Activated naive CD4-positive, alpha-beta T cell treated with Interleukin-2 at 50 U/mL for 16 hours (primary cell): ENCODE data around the gene OR13A1.
"Not testable (repeated sequence)": the region's sequence is repeated elsewhere in the genome, so short reads cannot be mapped to it uniquely, and the experiment has no call there.

ENCODE experiments used
- DNase-seq: peaks from one replicate; pipeline ENCODE4 v3.0.0-alpha.2; 2020

The OR13A1 gene

GRCh38 chr10:45280113-45280760 is 35.2 kb downstream of the OR13A1 start:
- DNase-seq: no peak

GRCh38 chr10:45279682-45280081 is 35.7 kb downstream of the OR13A1 start:
- no peak for DNase-seq

- DNase-seq: no peak
Observed at GRCh38 chr10:45278860-45279498, 36.4 kb downstream of the OR13A1 start.

- not testable (repeated sequence) for DNase-seq
Observed at GRCh38 chr10:45276146-45276545, 39.3 kb downstream of the OR13A1 start.

GRCh38 chr10:45274364-45274763 is 41.0 kb downstream of the OR13A1 start:
- DNase-seq: no peak

- not testable (repeated sequence) for DNase-seq
Observed at GRCh38 chr10:45267777-45268176, 47.6 kb downstream of the OR13A1 start.

GRCh38 chr10:45265996-45266395 is 49.4 kb downstream of the OR13A1 start:
- DNase-seq: no peak

GRCh38 chr10:45261946-45262345 is 53.5 kb downstream of the OR13A1 start:
- DNase-seq: no peak

GRCh38 chr10:45261243-45261775 is 54.1 kb downstream of the OR13A1 start:
- no peak for DNase-seq

- not testable (repeated sequence) for DNase-seq
Observed at GRCh38 chr10:45260635-45261034, 54.8 kb downstream of the OR13A1 start.

GRCh38 chr10:45259786-45260495 is 55.5 kb downstream of the OR13A1 start:
- not testable (repeated sequence) for DNase-seq

- DNase-seq: no peak
Observed at GRCh38 chr10:45257600-45257999, 57.8 kb downstream of the OR13A1 start.

- no peak for DNase-seq
Observed at GRCh38 chr10:45256246-45256645, 59.2 kb downstream of the OR13A1 start.

GRCh38 chr10:45255706-45256105 is 59.7 kb downstream of the OR13A1 start:
- no peak for DNase-seq

- DNase-seq: no peak
Observed at GRCh38 chr10:45254892-45255291, 60.5 kb downstream of the OR13A1 start.

- DNase-seq: no peak
Observed at GRCh38 chr10:45253183-45253914, 62.1 kb downstream of the OR13A1 start.
